DMS53 treated with DMSO at 0.1 percent for 48 hours (cell line): ENCODE measurements around the gene ASB15.
A peak's percentile ranks its signal among the peaks of the same experiment; 100 is the strongest.

Experiments
- DNase-seq: peaks from one replicate; lab custom pipeline; 2025; ENCODE audit not compliant: unreplicated experiment; lab: John Stamatoyannopoulos, UW

The ASB15 gene

DNA sequence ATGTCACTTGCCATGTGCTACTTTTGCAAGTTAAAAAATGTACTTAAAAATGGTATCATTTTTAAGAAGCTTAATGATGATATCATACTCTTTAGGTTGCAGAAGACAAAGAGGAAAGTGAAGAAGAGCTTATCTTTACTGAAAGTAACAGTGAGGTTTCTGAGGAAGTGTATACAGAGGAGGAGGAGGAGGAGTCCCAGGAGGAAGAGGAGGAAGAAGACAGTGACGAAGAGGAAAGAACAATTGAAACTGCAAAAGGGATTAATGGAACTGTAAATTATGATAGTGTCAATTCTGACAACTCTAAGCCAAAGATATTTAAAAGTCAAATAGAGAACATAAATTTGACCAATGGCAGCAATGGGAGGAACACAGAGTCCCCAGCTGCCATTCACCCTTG lies 60.1 kb downstream of the ASB15 start:
- DNase-seq = no peak

DNA sequence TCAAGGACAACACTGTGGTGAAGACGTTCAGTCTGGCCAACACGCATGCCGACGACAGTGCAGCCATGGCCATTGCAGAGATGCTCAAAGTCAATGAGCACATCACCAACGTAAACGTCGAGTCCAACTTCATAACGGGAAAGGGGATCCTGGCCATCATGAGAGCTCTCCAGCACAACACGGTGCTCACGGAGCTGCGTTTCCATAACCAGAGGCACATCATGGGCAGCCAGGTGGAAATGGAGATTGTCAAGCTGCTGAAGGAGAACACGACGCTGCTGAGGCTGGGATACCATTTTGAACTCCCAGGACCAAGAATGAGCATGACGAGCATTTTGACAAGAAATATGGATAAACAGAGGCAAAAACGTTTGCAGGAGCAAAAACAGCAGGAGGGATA lies 60.7 kb downstream of the ASB15 start:
- no peak for DNase-seq

DNA sequence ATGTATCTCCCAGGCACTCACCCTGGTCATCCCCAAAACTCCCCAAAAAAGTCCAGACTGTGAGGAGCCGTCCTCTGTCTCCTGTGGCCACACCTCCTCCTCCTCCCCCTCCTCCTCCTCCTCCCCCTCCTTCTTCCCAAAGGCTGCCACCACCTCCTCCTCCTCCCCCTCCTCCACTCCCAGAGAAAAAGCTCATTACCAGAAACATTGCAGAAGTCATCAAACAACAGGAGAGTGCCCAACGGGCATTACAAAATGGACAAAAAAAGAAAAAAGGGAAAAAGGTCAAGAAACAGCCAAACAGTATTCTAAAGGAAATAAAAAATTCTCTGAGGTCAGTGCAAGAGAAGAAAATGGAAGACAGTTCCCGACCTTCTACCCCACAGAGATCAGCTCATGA lies 61.1 kb downstream of the ASB15 start:
- DNase-seq = no peak

DNA sequence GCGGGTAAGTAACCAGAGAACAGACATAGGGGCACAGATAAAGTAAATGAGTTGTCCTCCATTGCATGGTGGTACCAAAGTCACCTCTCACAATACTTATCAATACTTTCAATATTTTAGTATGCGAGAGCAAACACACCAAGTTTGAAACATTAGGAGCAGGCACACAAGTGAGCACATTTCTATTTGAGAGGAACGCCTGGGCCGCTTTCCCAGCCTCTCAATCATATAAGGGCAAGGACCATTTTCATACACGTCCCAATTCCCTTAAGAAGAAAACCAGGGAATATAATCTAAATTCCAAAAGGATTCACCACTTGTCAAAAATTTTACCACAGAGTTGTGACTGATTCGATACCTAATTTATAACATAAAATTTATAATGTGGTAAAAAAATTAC lies 61.6 kb downstream of the ASB15 start:
- no peak for DNase-seq

DNA sequence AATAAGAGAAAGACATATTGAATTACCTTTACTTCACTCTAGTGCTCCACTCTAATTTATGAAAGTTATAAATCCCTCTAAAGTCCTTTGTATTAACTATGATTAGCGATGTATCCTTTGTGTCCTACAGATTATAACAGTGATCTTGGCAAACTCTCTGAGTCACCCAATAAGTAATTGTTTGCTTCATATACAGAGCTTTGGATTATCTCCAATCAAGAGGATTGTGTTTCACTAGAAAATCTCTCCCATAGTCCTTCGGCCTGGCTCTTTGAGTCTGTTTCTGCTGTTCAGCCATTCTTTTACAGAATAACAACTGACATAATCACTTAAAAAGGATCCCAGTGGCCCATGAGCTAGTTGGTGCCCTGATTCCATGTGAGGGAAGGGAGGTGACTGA lies 63.5 kb downstream of the ASB15 start:
- DNase-seq = no peak

DNA sequence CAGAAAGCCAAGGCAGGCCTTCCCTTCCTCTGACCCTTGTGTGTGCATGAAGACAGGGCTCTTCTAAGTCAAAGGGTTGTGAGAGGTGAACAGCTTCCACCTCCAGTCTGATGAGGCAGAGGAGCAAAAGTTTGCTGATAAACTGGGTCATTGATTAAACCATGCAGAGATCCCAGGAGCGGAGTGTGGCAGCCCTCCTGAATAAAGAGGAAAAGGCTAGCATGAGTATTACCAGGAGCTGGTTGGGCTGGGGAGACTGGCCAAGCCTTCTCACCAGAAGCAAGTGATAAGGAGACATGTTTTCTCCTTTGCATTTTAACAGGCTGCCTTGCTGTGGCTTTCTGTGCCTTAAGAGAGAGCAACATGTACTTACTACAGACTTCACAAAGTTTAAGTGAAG lies 64.3 kb downstream of the ASB15 start:
- no peak for DNase-seq

DNA sequence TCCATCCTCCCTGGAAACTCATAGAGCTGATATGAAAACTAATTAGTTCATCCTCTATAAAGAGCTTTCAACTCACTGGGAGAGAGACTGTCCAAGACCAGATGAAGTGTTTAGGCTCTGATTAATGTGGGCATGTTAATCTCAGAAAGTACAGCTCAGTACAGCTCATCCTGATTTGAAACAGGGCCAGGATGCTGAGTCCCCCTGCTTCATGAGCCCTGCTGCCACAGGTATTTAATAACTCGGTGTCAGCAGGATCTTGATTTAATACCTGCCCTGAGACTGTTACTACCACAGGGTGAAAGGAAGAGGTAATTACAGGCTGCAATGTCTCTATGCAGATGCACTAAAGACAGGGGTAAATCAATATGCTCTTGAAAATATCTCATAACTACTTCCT lies 64.9 kb downstream of the ASB15 start:
- DNase-seq = no peak

DNA sequence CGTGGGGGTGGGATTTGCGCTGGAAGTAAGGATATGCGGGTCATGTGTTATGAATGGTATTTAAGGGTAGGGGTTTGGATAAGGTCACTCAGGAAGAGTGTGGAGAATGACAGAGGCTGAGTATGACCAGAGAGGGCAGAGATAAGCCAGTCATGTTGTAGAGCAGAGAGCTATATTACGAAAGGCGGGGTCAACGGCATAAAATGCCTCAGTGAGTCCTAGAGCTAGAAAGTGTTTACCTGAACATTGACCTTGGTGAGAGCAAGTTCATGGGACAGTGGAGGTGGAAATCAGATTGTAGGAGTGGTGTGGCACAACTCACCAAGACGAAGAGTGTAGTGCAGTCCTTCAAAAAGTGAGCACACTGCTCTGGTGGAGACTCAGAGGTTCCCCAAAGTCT lies 67.9 kb downstream of the ASB15 start:
- no peak for DNase-seq

DNA sequence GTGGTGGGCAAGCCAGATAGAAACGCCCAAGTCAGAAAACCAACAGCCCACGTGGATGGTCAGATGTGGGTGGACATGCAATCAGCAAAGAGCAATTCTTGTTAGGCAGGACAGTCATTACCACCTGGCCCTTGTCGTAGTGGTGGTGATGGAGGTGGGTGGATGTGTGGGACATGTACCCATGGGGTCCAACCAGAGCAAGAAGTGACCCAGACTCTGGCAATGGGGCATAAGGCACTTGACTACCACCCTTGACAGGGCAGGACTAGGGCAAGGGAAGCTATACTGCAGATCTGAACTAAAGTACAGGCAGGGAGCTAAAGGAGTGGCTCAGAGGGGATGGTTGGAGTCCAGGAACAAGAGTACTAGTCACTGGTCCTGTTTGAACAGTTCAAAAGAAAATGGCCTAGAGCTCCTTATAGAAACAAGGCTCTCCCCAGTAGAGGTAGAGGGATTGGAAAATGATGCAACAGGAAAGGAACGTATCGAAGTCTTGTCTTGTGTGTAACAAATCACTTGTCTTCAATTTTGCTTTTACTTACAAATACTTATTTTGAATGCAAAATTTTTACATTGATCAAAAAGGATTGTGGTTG lies 71.6 kb downstream of the ASB15 start:
- no peak for DNase-seq

DNA sequence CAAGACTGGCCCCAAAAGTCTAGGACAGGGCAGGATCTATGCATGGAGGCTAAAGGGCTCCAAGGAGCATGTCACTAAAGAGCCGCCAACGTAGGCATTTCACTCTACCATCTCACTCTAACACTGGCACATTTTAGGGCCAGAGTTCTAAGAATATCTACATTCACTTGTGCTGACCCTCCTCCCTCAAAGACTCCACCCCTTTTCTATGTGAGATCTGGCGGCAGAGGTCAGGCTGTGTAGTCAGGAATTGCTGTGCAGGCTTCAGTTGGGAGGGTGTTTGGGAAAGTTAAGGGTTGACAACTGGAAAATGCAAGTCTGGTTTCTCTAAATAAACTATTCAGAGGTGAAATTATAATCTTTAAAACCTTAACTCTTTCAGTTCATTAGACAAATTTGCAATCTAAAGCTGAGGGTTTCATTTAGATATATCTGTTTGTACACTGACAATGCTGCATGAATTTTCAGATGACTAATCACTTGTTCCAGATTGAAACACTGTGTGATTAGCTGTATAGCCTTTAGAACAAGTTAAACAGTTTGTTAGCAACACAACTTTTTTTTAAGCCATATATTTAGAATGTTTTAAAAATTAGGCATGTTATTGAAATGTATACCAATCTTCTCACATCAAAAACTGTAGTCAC lies 72.3 kb downstream of the ASB15 start:
- no peak for DNase-seq

DNA sequence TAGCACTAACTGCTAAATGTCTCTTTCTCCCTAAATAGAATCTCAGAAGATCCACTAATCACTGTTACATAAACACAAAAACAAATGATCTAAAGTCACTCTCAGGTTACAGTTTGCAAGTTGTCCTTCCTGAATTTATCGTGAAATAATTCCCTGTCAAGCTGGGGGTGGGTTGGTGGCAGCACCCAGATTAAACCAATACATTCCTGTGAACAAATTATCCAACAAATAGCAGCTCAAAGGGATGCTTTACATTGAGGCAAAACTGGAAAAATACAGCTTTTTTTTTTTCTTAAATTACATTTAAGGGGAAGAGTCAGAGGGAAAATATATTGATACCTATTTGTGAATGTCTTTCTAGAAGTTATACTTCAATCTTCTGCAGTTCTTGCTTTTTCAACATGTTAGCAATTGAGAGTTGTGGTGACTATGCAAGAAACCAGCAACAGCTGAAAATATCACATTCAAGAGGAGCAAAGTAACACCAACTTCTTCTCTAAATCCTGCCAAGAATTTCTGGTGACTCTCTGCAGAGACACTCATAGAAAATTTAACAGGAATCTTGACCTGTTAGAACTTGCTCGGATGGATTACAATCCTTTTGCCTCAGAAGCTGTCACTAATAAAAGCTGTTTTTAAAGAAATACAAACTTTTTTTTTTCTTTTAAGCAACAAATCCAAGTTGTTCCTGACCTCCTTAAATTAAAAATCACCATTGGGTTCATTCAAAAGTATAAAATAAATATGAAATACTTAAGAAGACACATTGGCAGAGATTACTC lies 73.0 kb downstream of the ASB15 start:
- no peak for DNase-seq

DNA sequence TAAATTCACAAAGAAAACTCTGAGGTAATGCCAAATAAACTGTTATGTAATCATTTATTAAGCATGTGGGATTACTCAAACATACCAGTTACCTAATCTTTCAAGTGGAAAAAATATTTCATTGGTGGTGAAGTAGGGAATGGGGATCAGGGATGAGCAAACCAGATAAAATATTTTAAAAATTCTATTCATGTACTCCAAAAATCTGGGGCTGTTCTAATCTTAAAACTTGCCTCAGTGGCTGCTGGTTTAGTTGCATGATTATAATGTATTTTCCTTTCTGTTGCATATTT lies 73.5 kb downstream of the ASB15 start:
- DNase-seq = no peak

DNA sequence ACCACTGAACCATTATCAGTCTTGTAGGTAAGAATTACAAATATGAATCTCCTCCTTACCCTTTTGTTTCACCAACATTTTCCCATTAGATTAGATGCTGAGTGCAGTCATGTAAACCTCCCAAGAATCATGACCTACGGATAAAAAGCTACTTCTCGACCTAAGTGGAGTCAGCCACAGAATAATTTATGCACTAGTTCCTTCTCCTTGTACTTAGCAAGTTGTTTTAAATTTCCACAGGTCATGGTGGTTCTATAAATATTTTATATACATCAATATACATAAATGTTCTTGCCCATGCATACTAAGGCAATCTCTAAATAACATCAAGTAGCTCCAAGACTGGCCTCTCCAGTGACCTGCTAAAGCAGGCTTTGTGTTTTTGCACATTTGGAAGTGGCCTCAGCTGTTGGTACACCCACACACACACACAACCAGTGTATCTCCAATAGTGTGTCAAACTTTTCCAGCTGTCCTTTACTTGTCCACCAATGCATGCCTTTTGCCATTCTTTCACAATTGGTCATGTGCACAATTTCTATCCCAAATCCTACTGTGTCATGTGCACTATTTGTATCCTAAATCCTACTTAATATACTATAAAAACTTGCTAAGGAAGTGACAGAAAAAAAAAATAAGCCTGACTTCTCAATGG lies 75.6 kb downstream of the ASB15 start:
- DNase-seq = no peak

DNA sequence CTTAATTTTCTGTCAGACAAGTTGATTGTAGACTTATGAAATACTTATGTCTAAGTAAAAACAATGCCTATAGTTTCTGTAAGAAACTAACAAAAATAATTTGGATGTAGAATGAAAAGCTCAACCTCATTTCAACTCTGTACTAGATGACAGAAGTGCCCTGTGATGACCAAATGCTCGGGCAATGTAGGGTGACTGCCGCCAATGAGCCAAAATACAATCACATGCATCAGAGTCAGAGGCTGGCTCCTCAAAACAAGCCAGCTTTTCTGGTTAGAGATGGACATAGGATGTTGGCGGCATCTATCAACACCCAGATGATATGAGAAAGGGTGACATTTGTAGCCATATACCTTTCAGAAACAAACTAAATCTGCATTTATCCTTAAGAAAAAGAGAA lies 78.0 kb downstream of the ASB15 start:
- DNase-seq = no peak

DNA sequence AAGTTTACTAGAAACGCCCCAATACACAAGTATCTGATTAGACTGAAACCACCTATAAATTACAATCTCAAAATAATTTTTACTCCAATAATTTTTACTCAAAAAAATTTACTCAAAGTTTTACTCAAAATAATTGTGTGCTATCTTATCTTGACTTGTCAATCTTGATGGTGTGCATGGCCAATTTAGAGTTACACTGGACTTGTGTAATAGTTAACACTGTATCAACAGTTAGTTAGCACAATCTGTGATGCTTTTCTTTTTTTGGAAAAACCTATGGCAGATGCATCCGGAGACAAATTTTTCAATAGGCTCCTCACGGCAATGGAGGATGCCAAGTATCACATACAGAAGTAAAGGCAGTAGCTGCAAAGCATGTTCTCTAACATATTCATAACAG lies 79.0 kb downstream of the ASB15 start:
- no peak for DNase-seq

DNA sequence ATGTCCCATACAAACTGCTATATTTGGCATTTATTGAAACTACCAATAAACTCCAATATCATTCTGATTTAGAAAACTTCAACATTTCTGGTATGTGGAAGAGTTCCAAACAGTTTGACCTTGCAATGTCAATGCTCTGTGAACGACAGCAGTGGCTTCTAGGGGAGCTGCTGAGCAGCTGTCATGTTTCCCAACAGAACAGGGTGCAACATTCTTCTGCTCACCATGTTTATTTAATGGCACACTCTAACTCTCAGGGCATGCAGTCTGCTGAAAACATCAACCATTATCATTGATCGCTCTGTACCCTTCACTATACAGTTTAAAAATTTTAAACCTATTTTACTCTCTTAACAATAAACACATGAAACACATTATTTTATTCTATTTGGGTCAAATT lies 79.9 kb downstream of the ASB15 start:
- no peak for DNase-seq

DNA sequence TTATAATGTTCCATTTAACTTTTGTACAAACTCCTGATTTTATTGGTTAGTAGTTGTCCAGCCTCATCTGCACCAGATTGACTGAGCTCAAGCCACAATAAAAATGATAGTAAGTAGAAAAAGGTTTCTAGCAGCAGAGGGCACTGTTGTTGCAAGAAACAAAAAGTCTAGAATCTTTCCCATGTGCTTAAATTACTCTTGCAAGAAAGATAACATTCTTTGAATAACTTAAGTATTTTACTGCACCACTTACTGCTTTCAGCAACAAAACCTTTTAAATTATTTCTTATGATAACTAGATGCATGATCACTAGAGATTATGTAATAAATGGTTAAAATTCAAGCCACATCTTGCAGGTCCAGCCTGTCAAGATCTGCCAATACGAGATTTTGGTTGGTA lies 81.1 kb downstream of the ASB15 start:
- DNase-seq = peak; percentile 58

DNA sequence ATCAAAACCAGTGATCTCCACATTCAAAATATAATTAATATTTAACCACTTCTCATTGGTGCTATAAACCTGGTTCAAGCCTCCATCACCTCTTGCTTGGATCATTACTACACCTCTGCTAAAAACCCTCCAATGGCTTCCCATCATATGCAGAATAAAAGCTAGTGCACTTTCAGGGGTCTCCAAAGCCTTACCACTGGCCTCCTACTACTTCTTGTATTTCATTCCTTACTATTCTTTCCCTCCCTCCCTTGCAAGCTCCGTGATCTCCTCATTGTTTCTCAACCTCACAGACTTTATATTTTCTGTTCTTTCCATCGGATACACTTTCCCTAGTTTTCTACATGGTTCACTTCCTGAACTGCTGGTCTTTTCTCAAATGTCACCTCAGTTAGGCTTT lies 85.5 kb downstream of the ASB15 start:
- no peak for DNase-seq

DNA sequence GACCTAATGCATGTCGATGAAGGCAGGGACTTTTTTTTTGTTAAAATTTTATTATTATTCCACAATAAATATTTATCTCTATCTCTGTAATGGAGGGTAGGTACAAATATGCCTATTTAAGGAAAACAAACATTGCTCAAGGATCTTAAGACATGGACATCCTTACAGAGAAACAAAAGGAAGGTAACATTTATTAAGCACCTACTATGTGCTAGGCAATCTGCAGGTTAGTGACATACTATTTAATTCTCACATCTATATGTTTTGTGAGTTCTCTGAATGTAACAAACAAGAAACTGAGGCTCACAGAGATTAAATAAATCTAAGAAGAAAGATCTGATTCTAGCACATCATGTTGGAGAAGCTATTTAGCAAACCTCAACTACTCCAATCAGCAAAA lies 86.1 kb downstream of the ASB15 start:
- DNase-seq = no peak
